Psoas muscle (tissue), 8 donors: ENCODE results near the gene EFTUD2. TPM values are rescaled to one million over a fixed set of nuclear protein-coding genes. Genes with fewer than 3 reads are reported as not detected.

Experiments used
- ATAC-seq, 4 donors: fragments of 200-7000 bp; cut with Tn5 transposase; one replicate each; pipeline ENCODE4 v1.9.1; 2020; ENCODE audit warnings: moderate library complexity in 3 of 4, mild to moderate bottlenecking in 2 of 4
- DNase-seq, 2 donors: peaks; one replicate each; pipeline ENCODE4 v3.0.0-alpha.2; 2020
- H3K27ac ChIP-seq: fragments of 200-600 bp; one replicate; pipeline ENCODE4 v1.8.0; 2022
- H3K27me3 ChIP-seq, 3 donors: fragments of 200-600 bp in 1 of 3; one replicate each; pipeline versions ENCODE4 v1.6.1 to v1.8.0; 2013 to 2022; ENCODE audit warnings: low read length in 2 of 3, mild to moderate bottlenecking in 2 of 3, moderate library complexity in 1 of 3; ENCODE audit not compliant: insufficient read depth in 3 of 3
- H3K36me3 ChIP-seq, 2 donors: fragments of 200-600 bp in 1 of 2; one replicate each; pipeline versions ENCODE4 v1.6.1 to v1.8.0; 2013 to 2022; ENCODE audit warnings: low read depth in 1 of 2, mild to moderate bottlenecking in 1 of 2, moderate library complexity in 1 of 2; ENCODE audit not compliant: insufficient read depth in 1 of 2
- H3K4me1 ChIP-seq: fragments of 200-600 bp; one replicate; pipeline ENCODE4 v1.8.0; 2022
- H3K4me3 ChIP-seq: fragments of 200-600 bp; one replicate; pipeline ENCODE4 v1.8.0; 2022; ENCODE audit warnings: mild to moderate bottlenecking
- H3K9me3 ChIP-seq: fragments of 200-600 bp; one replicate; pipeline ENCODE4 v1.8.0; 2022
- CTCF ChIP-seq: fragments of 200-600 bp; IDR thresholded peaks from one replicate; pipeline ENCODE4 v1.8.0; 2022; ENCODE audit warnings: antibody characterized with exemption
- WGBS, 3 donors: extraction: QIAGEN DNeasy Blood & Tissue Kit; methylation state at CpG; one replicate each; pipeline versions ENCODE4 v1.1.6 to v1.1.7; 2013; 5-methylcytosine and 5-hydroxymethylcytosine counted together
- intact Hi-C, 2 donors: fragments of 100-400 bp; cut with DNase I; formaldehyde crosslinking; loops; one replicate each; pipeline versions ENCODE4 v1.11.0 to v1.14.2; 2022
- polyA plus RNA-seq, 3 donors: library from polyadenylated mRNA; stranded (reverse); fragments of 200-250 nt; gene quantifications; one replicate each; pipeline ENCODE4 v1.2.3, GENCODE V29; 2013
- total RNA-seq, 4 donors: library from RNA; stranded (reverse); fragmentation: NEBNext Ultra II Directional in 2 of 4; extraction: Animal tissue kit (Norgen Biotek cat#: 25700) in 2 of 4; gene quantifications; one replicate each; pipeline versions ENCODE4 v1.2.1 to v1.2.4, GENCODE V29; 2021 to 2023
- donor health status: healthy with polysubstance abuse.
- donor health status: DM: no; HTN: no; CAD: no; lungs with moderate emphysema.
- donor health status: Bipolar disorder and iron deficiency.
- donor health status: healthy.
- donor health status: DM: yes; HTN: yes; CAD: no.
- donor health status: DM: no; HTN: no; CAD: no.
- donor health status: DM: no; HTN: no; CAD: no.
- donor health status: DM: yes; HTN: yes; CAD: no.

Gene EFTUD2
- total and polyA plus RNA-seq, 7 donors: 46.0 to 114 (median 102) TPM

GRCh38 chr17:44844390-44844830 lies 54.8 kb downstream of the EFTUD2 start:
- no peak for TF ChIP-seq CTCF
- DNase-seq: peak in 1 of 2 donors; percentile 65
- H3K27ac ChIP-seq: no peak overlapping the region
- H3K36me3 ChIP-seq: no peaks in the 10 kb centered on the region
- intact Hi-C loops: no loop called here
- no peaks in the 10 kb centered on the region for H3K27me3 ChIP-seq
- H3K9me3 ChIP-seq: no peaks in the 10 kb centered on the region
- ATAC-seq: peak in 1 of 4 donors; percentile 27
- H3K4me3 ChIP-seq: no peak overlapping the region
- H3K4me1 ChIP-seq: no peaks in the 10 kb centered on the region
- 48 to 63% (median 53%) methylated on average over 1 of the region's 1 CpG for WGBS, 3 donors

GRCh38 chr17:44842748-44843147 lies 56.5 kb downstream of the EFTUD2 start:
- Histone ChIP-seq H3K36me3 (no peaks in the 10 kb centered on the region), H3K27ac (no peak overlapping the region), H3K9me3 (no peaks in the 10 kb centered on the region), H3K4me1 (no peaks in the 10 kb centered on the region), H3K4me3 (no peak overlapping the region), H3K27me3 (no peaks in the 10 kb centered on the region)
- 38 to 45% (median 45%) methylated on average over 5 of the region's 5 CpGs for WGBS, 3 donors
- intact Hi-C loops: no loop called here
- no peak for DNase-seq
- ATAC-seq: no peak
- no peak for TF ChIP-seq CTCF

- Histone ChIP-seq H3K9me3 (no peaks in the 10 kb centered on the region), H3K36me3 (no peaks in the 10 kb centered on the region), H3K4me1 (no peaks in the 10 kb centered on the region), H3K27ac (no peak overlapping the region), H3K4me3 (no peak overlapping the region), H3K27me3 (no peaks in the 10 kb centered on the region)
- no peak for TF ChIP-seq CTCF
- WGBS, 3 donors: 73 to 88% (median 84%) methylated on average over 3 of the region's 3 CpGs
- ATAC-seq (no peak), DNase-seq (no peak)
- intact Hi-C loops: no loop called here
Observed at GRCh38 chr17:44840936-44841335, 58.3 kb downstream of the EFTUD2 start.

- no peaks in the 10 kb centered on the region for H3K9me3 ChIP-seq
- peaks cover 0 to 2% (median under 1%) of the 10 kb centered on the region in 3 donors for H3K27me3 ChIP-seq
- H3K4me3 ChIP-seq: no peak overlapping the region
- ATAC-seq (no peak), DNase-seq (no peak)
- H3K4me1 ChIP-seq: no peaks in the 10 kb centered on the region
- intact Hi-C loops: no loop called here
- no peak overlapping the region for H3K27ac ChIP-seq
- TF ChIP-seq CTCF: no peak
- 74 to 82% (median 79%) methylated on average over 4 of the region's 4 CpGs for WGBS, 3 donors
- no peaks in the 10 kb centered on the region for H3K36me3 ChIP-seq
Observed at GRCh38 chr17:44840274-44840673, 59.0 kb downstream of the EFTUD2 start.

GRCh38 chr17:44837196-44837595 lies 62.0 kb downstream of the EFTUD2 start:
- DNase-seq: no peak
- H3K36me3 ChIP-seq: no peaks in the 10 kb centered on the region
- H3K4me3 ChIP-seq: no peak overlapping the region
- intact Hi-C loops: no loop called here
- ATAC-seq: no peak
- H3K27me3 ChIP-seq: peaks cover 0 to 18% (median 2%) of the 10 kb centered on the region in 3 donors
- no peak for TF ChIP-seq CTCF
- no peaks in the 10 kb centered on the region for H3K9me3 ChIP-seq
- WGBS, 3 donors: 42 to 76% (median 46%) methylated on average over 2 of the region's 2 CpGs
- H3K27ac ChIP-seq: no peak overlapping the region
- H3K4me1 ChIP-seq: no peaks in the 10 kb centered on the region
